B cell (primary cell): ENCODE measurements around the gene LRRC63. TPM values are rescaled to one million over a fixed set of nuclear protein-coding genes. Genes with fewer than 3 reads are reported as not detected.

ENCODE experiments used
- ATAC-seq: fragments of 200-7000 bp; cut with Tn5 transposase; one replicate; pipeline ENCODE4 v1.10.0; 2021; ENCODE audit warnings: low read depth, mild to moderate bottlenecking, moderate number of reproducible peaks, moderate library complexity
- CTCF ChIA-PET: fragments of 350-600 bp; sonication (Branson Sonifier 250); formaldehyde crosslinking; loops from one replicate; lab custom pipeline; 2021; ENCODE audit warnings: antibody characterized with exemption, inconsistent platforms; lab: Charles Lee
- POLR2A ChIA-PET: fragments of 350-600 bp; sonication (Branson Sonifier 250); formaldehyde crosslinking; loops from one replicate; lab custom pipeline; 2021; ENCODE audit warnings: antibody characterized with exemption; lab: Charles Lee
- DNase-seq: peaks from one replicate; pipeline ENCODE4 v3.0.0; 2013
- H2AFZ ChIP-seq: 2 replicates; pipeline ENCODE4 v1.6.1; 2012; ENCODE audit warnings: mild to moderate bottlenecking, low read depth, low read length; ENCODE audit not compliant: insufficient read depth, poor library complexity, severe bottlenecking
- H3K27ac ChIP-seq, 2 donors: 1 replicate in 1 of 2; 2 replicates in 1 of 2; pipeline ENCODE4 v1.5.1; 2012 to 2013; ENCODE audit warnings: low read length in 2 of 2, mild to moderate bottlenecking in 2 of 2, moderate library complexity in 1 of 2
- H3K27me3 ChIP-seq, 4 experiments: fragments of 200-600 bp in 1 of 4; sonication (generic) in 1 of 4; replicated peaks in 1 of 4; 1 replicate in 2 of 4; 2 replicates in 2 of 4; pipeline versions ENCODE4 v1.6.1 to v1.7.0; 2013 to 2016; ENCODE audit warnings: low read length in 3 of 4, mild to moderate bottlenecking in 2 of 4, mixed read lengths in 1 of 4, moderate library complexity in 1 of 4; ENCODE audit not compliant: insufficient read depth in 4 of 4, control insufficient read depth in 3 of 4; ENCODE audit errors: control extremely low read depth in 1 of 4
- H3K36me3 ChIP-seq, 2 experiments: replicated peaks in 1 of 2; 1 replicate in 1 of 2; 2 replicates in 1 of 2; pipeline versions ENCODE4 v1.6.1 to v1.7.1; 2013; ENCODE audit warnings: low read length in 1 of 2; ENCODE audit not compliant: insufficient read depth in 2 of 2, control insufficient read depth in 1 of 2; ENCODE audit errors: control extremely low read depth in 1 of 2, extremely low read depth in 1 of 2
- H3K4me1 ChIP-seq, 2 donors: fragments of 200-600 bp in 1 of 2; sonication (generic) in 1 of 2; 1 replicate in 1 of 2; 2 replicates in 1 of 2; pipeline versions ENCODE4 v1.5.1 to v1.6.1; 2013 to 2017; ENCODE audit warnings: low read length in 2 of 2; ENCODE audit not compliant: control insufficient read depth in 2 of 2, insufficient read depth in 2 of 2
- H3K4me2 ChIP-seq: replicated peaks from 2 replicates; pipeline ENCODE3; 2012; ENCODE audit warnings: mild to moderate bottlenecking, low read depth, low read length; ENCODE audit not compliant: poor library complexity, severe bottlenecking
- H3K4me3 ChIP-seq, 5 experiments: fragments of 200-600 bp in 1 of 5; sonication (generic) in 1 of 5; 1 replicate in 3 of 5; 2 replicates in 2 of 5; pipeline versions ENCODE4 v1.5.1 to v1.7.0; 2011 to 2016; ENCODE audit warnings: low read length in 4 of 5, mild to moderate bottlenecking in 4 of 5, low read depth in 2 of 5, control low read depth in 1 of 5, moderate library complexity in 1 of 5; ENCODE audit not compliant: insufficient read depth in 1 of 5; ENCODE audit errors: control extremely low read depth in 1 of 5, extremely low read depth in 1 of 5
- H3K79me2 ChIP-seq: fragments of 200-600 bp; sonication (generic); one replicate; pipeline ENCODE4 v1.6.0; 2016; ENCODE audit warnings: low read length; ENCODE audit not compliant: control insufficient read depth, insufficient read depth
- H3K9ac ChIP-seq: fragments of 200-600 bp; sonication (generic); 2 replicates; pipeline ENCODE4 v1.6.1; 2017; ENCODE audit warnings: mild to moderate bottlenecking, low read length, moderate library complexity
- H3K9me3 ChIP-seq, 3 donors: one replicate each; pipeline versions ENCODE4 v1.6.1 to v1.7.1; 2013; ENCODE audit warnings: low read length in 2 of 3; ENCODE audit not compliant: control insufficient read depth in 2 of 3, insufficient read depth in 1 of 3; ENCODE audit errors: control extremely low read depth in 1 of 3
- H4K20me1 ChIP-seq: 2 replicates; pipeline ENCODE4 v1.6.0; 2012; ENCODE audit warnings: mild to moderate bottlenecking, low read length; ENCODE audit not compliant: insufficient read depth, control insufficient read depth, poor library complexity, severe bottlenecking
- H3K27ac Mint-ChIP-seq: one replicate; pipeline ENCODE4 v1.8.0; 2021; ENCODE audit warnings: mixed read lengths
- H3K27me3 Mint-ChIP-seq: one replicate; pipeline ENCODE4 v1.8.0; 2021; ENCODE audit warnings: mixed read lengths
- H3K4me1 Mint-ChIP-seq: one replicate; pipeline ENCODE4 v1.8.0; 2021; ENCODE audit warnings: mixed read lengths
- H3K4me3 Mint-ChIP-seq: one replicate; pipeline ENCODE4 v1.8.0; 2021; ENCODE audit warnings: mixed read lengths
- H3K9me3 Mint-ChIP-seq: one replicate; pipeline ENCODE4 v1.8.0; 2022; ENCODE audit warnings: mixed read lengths; ENCODE audit not compliant: insufficient read depth
- CTCF ChIP-seq: fragments of 200-600 bp; IDR thresholded peaks from one replicate; pipeline ENCODE4 v1.8.0; 2022; ENCODE audit warnings: antibody characterized with exemption, mild to moderate bottlenecking
- EZH2 ChIP-seq: IDR thresholded peaks from 2 replicates; pipeline ENCODE4 v1.6.1; 2012; ENCODE audit warnings: borderline replicate concordance, low read depth, mild to moderate bottlenecking, moderate library complexity, low read length; ENCODE audit not compliant: insufficient read depth, poor library complexity, severe bottlenecking
- WGBS: methylation state at CpG from one replicate; pipeline ENCODE4 v1.1.5; 2013; ENCODE audit warnings: missing lambda C conversion rate; ENCODE audit not compliant: insufficient coverage; 5-methylcytosine and 5-hydroxymethylcytosine counted together
- intact Hi-C: fragments of 100-400 bp; cut with micrococcal nuclease; formaldehyde crosslinking; loops from one replicate; pipeline ENCODE4 v1.10.0; 2022
- polyA plus RNA-seq: library from polyadenylated mRNA; depleted of rRNA; stranded (reverse); fragments of >200 nt; gene quantifications from 2 replicates; pipeline ENCODE4 v1.2.3, GENCODE V29; 2012
- total RNA-seq, 2 donors: library from RNA; stranded (reverse); fragments of 120-200 nt in 1 of 2; gene quantifications; 1 replicate in 1 of 2; 2 replicates in 1 of 2; pipeline versions ENCODE4 v1.2.3 to v1.2.4, GENCODE V29; 2013 to 2022

LRRC63 gene
- total and polyA plus RNA-seq, 2 donors (not counting 1 experiment from before 2014, with no cell fraction given): 0.06 to 0.25 TPM

- Histone ChIP-seq H3K27ac (peak overlapping the region; percentile 79 to 91), H3K4me3 (peak overlapping the region; percentile 18 to 99 (median 42)), H3K9ac (peak overlapping the region; percentile 92), H4K20me1 (peaks cover 35% of the 10 kb centered on the region), H3K4me1 (peaks cover 64 to 66% of the 10 kb centered on the region in 2 donors), H3K4me2 (peak overlapping the region; percentile 90), H3K27me3 (no peaks in the 10 kb centered on the region), H3K36me3 (peaks cover 0 to 3% of the 10 kb centered on the region in 2 experiments), H3K79me2 (peaks cover 96% of the 10 kb centered on the region), H2AFZ (no peak overlapping the region), H3K9me3 (no peaks in the 10 kb centered on the region)
- ATAC-seq: no peak
- no peaks in the 10 kb centered on the region for H3K27me3 Mint-ChIP-seq
- ChIA-PET POLR2A (interaction anchor here (1.2 kb wide), 1 partner anchor 9 kb away, joined by 4 read pairs; no protein-coding TSS in a partner anchor), CTCF (interaction anchor here (2.3 to 17.4 kb wide), 3 partner anchors 8 to 18 kb away, joined by 10 to 225 read pairs (median 17); no protein-coding TSS in a partner anchor)
- H3K27ac Mint-ChIP-seq: peak overlapping the region; percentile 90
- H3K4me1 Mint-ChIP-seq: peaks cover 74% of the 10 kb centered on the region
- WGBS: no CpG with 5 or more reads among the region's 5 CpGs
- TF ChIP-seq EZH2: no peak
- TF ChIP-seq CTCF: no peak
- H3K9me3 Mint-ChIP-seq: no peaks in the 10 kb centered on the region
- H3K4me3 Mint-ChIP-seq: peak overlapping the region; percentile 80
- intact Hi-C loops: loop anchor here (5.0 to 10.0 kb wide), 2 partner anchors 417 to 1261 kb away; no protein-coding TSS in a partner anchor
- DNase-seq: no peak
Measured at GRCh38 chr13:46178143-46178542, 33.6 kb upstream of the LRRC63 start.

GRCh38 chr13:46178821-46179220 lies 32.9 kb upstream of the LRRC63 start:
- DNase-seq (no peak), ATAC-seq (no peak)
- POLR2A ChIA-PET: interaction anchor here (1.2 kb wide), 1 partner anchor 9 kb away, joined by 4 read pairs; no protein-coding TSS in a partner anchor
- Mint-ChIP-seq H3K9me3 (no peaks in the 10 kb centered on the region), H3K4me1 (peaks cover 74% of the 10 kb centered on the region), H3K27me3 (no peaks in the 10 kb centered on the region), H3K4me3 (peak overlapping the region; percentile 98), H3K27ac (peak overlapping the region; percentile 87)
- TF ChIP-seq CTCF (no peak), EZH2 (no peak)
- H3K4me1 ChIP-seq: peaks cover 64 to 66% of the 10 kb centered on the region in 2 donors
- H3K4me3 ChIP-seq: peak overlapping the region; percentile 81 to 99 (median 95)
- no peaks in the 10 kb centered on the region for H3K9me3 ChIP-seq
- H4K20me1 ChIP-seq: peaks cover 31% of the 10 kb centered on the region
- peak overlapping the region; percentile 79 to 91 for H3K27ac ChIP-seq
- CTCF ChIA-PET: interaction anchor here (1.1 to 17.4 kb wide), 5 partner anchors 8 to 19 kb away, joined by 4 to 225 read pairs (median 10); no protein-coding TSS in a partner anchor
- no peak overlapping the region for H2AFZ ChIP-seq
- H3K27me3 ChIP-seq: no peaks in the 10 kb centered on the region
- peak overlapping the region; percentile 90 for H3K4me2 ChIP-seq
- intact Hi-C loops: loop anchor here (5.0 to 10.0 kb wide), 2 partner anchors 416 to 1262 kb away; no protein-coding TSS in a partner anchor
- peaks cover 0 to 3% of the 10 kb centered on the region in 2 experiments for H3K36me3 ChIP-seq
- peaks cover 96% of the 10 kb centered on the region for H3K79me2 ChIP-seq
- H3K9ac ChIP-seq: peak overlapping the region; percentile 92
